Pancreas (tissue), 10 donors: ENCODE results near the gene NHSL1. TPM values are rescaled to one million over a fixed set of nuclear protein-coding genes. Genes with fewer than 3 reads are reported as not detected.
A peak's percentile ranks its signal among the peaks of the same experiment; 100 is the strongest.

Experiments
- ATAC-seq, 4 donors: fragments of 200-7000 bp; cut with Tn5 transposase; one replicate each; pipeline versions ENCODE4 v1.8.0 to v1.9.1; 2020; ENCODE audit warnings: mild to moderate bottlenecking in 4 of 4, moderate library complexity in 4 of 4
- DNase-seq, 6 donors: peaks; one replicate each; pipeline ENCODE4 v3.0.0-alpha.2; 2020
- FAIRE-seq: peaks from 2 replicates; lab custom pipeline; 2012; peaks lifted over from hg19 to GRCh38; lab: Jason Lieb, UNC
- H3K27ac ChIP-seq, 4 donors: fragments of 200-600 bp; sonication (generic); 1 replicate in 3 of 4; 2 replicates in 1 of 4; pipeline versions ENCODE4 v1.5.0 to v1.8.0; 2020
- H3K27me3 ChIP-seq, 4 donors: fragments of 200-600 bp; one replicate each; pipeline ENCODE4 v1.8.0; 2021
- H3K36me3 ChIP-seq, 3 donors: fragments of 200-600 bp; sonication (generic) in 1 of 3; one replicate each; pipeline versions ENCODE4 v1.5.0 to v1.8.0; 2020 to 2021
- H3K4me1 ChIP-seq, 3 donors: fragments of 200-600 bp; one replicate each; pipeline ENCODE4 v1.8.0; 2021
- H3K4me3 ChIP-seq, 4 donors: fragments of 200-600 bp; sonication (generic) in 2 of 4; one replicate each; pipeline versions ENCODE4 v1.5.0 to v1.8.0; 2020 to 2021
- H3K9me3 ChIP-seq, 4 donors: fragments of 200-600 bp; one replicate each; pipeline ENCODE4 v1.8.0; 2021
- WGBS, 2 donors: extraction: QIAGEN DNeasy Blood & Tissue Kit; methylation state at CpG; one replicate each; pipeline ENCODE4 v1.1.7; 2013; 5-methylcytosine and 5-hydroxymethylcytosine counted together
- intact Hi-C, 3 donors: fragments of 100-400 bp; cut with DNase I; formaldehyde crosslinking; loops; one replicate each; pipeline versions ENCODE4 v1.11.1 to v1.14.2; 2022
- polyA plus RNA-seq, 2 donors: library from polyadenylated mRNA; stranded (reverse); fragments of 200-250 nt; gene quantifications; one replicate each; pipeline ENCODE4 v1.2.3, GENCODE V29; 2013
- total RNA-seq, 6 donors: library from RNA; stranded (reverse); fragmentation: NEBNext Ultra II Directional in 4 of 6; extraction: Animal tissue kit (Norgen Biotek cat#: 25700) in 4 of 6; gene quantifications; one replicate each; pipeline versions ENCODE4 v1.2.1 to v1.2.4, GENCODE V29; 2021 to 2023
- TF ChIP-seq, protein P1 (sequence below), 4 donors: fragments of 200-600 bp; sonication (generic) in 3 of 4; IDR thresholded peaks; one replicate each; pipeline versions ENCODE4 v1.5.0 to v1.8.0; 2021; ENCODE audit warnings: antibody characterized with exemption in 4 of 4
- donor health status: healthy with polysubstance abuse.
- donor health status: DM: no; HTN: no; CAD: no; lungs with moderate emphysema.
- donor health status: DM: no; HTN: no; CAD: no.
- donor health status: control.
- donor health status: control.
- donor health status: Bipolar disorder and iron deficiency.
- donor health status: DM: yes; HTN: yes; CAD: no.
- donor health status: DM: no; HTN: no; CAD: no.
- donor health status: DM: no; HTN: no; CAD: no.
- donor health status: DM: yes; HTN: yes; CAD: no.

The NHSL1 gene
- total and polyA plus RNA-seq, 8 donors: 3.5 to 16.3 (median 8.9) TPM

DNA sequence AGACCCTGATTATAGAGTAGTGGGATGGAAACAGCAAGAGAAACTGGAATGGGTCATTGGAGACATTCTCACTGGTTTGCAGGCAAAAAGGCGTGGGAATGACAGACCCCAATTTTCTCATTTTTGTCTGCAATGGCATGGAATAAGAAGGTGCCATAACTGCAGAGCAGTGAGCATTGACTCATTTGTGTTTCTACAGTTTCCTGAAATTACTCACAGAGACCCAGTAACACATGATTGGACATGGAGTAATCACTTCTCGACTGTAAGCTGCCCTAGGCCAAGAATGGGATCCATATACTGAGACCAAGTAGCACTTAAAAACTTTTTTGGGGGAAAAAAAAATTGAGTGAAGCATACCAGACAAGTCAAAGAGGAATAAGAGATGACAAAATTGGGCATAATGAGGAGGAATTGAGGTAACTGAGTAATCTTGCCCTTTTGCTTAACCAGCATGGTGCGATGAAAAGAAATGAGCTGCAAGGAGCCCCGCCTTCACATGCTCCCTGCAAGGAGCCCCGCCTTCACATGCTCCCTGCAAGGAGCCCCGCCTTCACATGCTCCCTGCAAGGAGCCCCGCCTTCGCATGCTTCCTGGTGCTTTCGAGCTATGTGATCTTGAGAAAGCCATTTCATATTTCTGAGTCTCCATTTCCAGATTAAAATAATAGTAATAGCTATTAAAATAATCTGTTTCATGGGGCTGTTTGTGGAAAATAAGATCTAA is 44.1 kb downstream of the NHSL1 start:
- WGBS, 2 donors: 87 to 89% methylated on average over 9 of the region's 9 CpGs
- H3K4me3 ChIP-seq: no peak overlapping the region
- DNase-seq: no peak
- ATAC-seq: peak in 3 of 4 donors; percentile 12 to 77 (median 35)
- H3K9me3 ChIP-seq: no peaks in the 10 kb centered on the region
- H3K27ac ChIP-seq: peak overlapping the region in 2 of 4 donors; percentile 69 to 70
- TF ChIP-seq, protein P1, sequence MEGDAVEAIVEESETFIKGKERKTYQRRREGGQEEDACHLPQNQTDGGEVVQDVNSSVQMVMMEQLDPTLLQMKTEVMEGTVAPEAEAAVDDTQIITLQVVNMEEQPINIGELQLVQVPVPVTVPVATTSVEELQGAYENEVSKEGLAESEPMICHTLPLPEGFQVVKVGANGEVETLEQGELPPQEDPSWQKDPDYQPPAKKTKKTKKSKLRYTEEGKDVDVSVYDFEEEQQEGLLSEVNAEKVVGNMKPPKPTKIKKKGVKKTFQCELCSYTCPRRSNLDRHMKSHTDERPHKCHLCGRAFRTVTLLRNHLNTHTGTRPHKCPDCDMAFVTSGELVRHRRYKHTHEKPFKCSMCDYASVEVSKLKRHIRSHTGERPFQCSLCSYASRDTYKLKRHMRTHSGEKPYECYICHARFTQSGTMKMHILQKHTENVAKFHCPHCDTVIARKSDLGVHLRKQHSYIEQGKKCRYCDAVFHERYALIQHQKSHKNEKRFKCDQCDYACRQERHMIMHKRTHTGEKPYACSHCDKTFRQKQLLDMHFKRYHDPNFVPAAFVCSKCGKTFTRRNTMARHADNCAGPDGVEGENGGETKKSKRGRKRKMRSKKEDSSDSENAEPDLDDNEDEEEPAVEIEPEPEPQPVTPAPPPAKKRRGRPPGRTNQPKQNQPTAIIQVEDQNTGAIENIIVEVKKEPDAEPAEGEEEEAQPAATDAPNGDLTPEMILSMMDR (IDR thresholded peaks at IDR 0.05): no peak
- no peaks in the 10 kb centered on the region for H3K36me3 ChIP-seq
- H3K27me3 ChIP-seq: no peaks in the 10 kb centered on the region
- H3K4me1 ChIP-seq: peaks cover 0 to 11% (median 8%) of the 10 kb centered on the region in 3 donors
- FAIRE-seq: no peak
- intact Hi-C loops: no loop called here

DNA sequence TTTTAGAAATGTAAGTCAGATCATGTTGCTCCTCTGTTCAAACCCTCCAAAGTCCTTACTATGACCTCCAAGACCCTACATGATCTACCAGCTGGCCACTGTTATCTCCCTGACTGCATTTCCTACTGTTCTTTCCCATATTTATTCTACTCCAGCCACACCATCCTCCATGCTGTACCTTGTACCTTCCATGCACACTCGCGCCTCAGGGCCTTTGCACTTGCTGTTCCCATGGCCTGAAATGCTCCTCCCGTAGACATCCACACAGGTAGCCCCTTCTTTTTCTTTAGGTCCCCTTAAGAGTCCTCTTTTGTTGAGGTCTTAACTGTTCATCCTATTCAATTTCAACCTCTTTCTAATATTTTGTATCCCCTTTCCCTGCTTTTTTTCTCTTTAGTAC is 48.3 kb downstream of the NHSL1 start:
- no peaks in the 10 kb centered on the region for H3K9me3 ChIP-seq
- no peak overlapping the region for H3K4me3 ChIP-seq
- no peak for ATAC-seq
- TF ChIP-seq, protein P1 (IDR thresholded peaks at IDR 0.05): no peak
- H3K27me3 ChIP-seq: no peaks in the 10 kb centered on the region
- no peak for FAIRE-seq
- no peak for DNase-seq
- WGBS, 2 donors: 97 to 100% methylated on average over 3 of the region's 3 CpGs
- H3K4me1 ChIP-seq: peaks cover 0 to 4% (median under 1%) of the 10 kb centered on the region in 3 donors
- H3K27ac ChIP-seq: no peak overlapping the region
- intact Hi-C loops: no loop called here
- no peaks in the 10 kb centered on the region for H3K36me3 ChIP-seq

DNA sequence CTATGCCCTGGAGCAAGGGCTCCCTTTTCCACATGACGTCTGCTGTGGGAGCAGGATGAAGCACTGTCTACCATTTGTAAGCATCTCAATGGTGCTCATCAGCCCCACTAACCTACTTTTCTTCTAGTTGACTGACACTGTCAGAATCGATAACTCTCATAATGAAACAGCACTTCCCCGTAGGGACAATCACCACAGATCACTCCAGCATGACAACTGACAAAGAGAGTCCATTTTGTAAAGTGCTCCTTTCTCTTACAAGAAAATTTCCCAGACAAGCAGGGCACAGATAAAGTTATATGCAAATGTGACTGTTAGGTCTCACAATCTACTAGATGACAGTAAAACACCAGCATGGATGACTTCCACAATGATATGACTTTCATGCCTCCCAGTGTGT is 48.8 kb downstream of the NHSL1 start:
- Histone ChIP-seq H3K27ac (no peak overlapping the region), H3K27me3 (no peaks in the 10 kb centered on the region), H3K9me3 (no peaks in the 10 kb centered on the region), H3K4me1 (no peaks in the 10 kb centered on the region), H3K4me3 (no peak overlapping the region), H3K36me3 (no peaks in the 10 kb centered on the region)
- TF ChIP-seq, protein P1 (IDR thresholded peaks at IDR 0.05): no peak
- ATAC-seq (no peak), FAIRE-seq (no peak), DNase-seq (no peak)
- intact Hi-C loops: no loop called here
- 77 to 86% methylated on average over 3 of the region's 3 CpGs for WGBS, 2 donors

DNA sequence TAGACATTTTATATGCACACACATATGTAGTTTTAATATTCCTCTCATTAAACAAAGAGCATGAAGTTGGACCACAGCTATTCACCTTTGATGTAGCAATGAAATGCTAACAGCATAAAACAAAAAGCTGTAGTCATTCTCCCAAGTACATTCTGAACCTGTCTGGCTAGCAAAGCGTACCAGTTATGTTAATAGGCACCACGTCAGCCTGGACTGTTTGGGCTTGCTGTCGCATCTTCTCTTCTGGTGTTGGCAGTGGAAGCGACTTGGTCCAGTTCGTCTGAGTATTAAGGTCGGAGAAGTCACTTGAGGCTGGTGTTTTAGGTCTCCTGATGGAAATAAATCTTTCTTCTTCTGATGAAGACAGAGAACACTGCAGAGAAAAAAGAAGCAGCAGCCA is 52.5 kb downstream of the NHSL1 start:
- DNase-seq: no peak
- FAIRE-seq: no peak
- ATAC-seq: no peak

More for the DNA sequence above, 52.5 kb downstream of the NHSL1 start:
- TF ChIP-seq, protein P1 (IDR thresholded peaks at IDR 0.05): no peak
- Histone ChIP-seq H3K36me3 (no peaks in the 10 kb centered on the region), H3K4me1 (peaks cover 0 to 3% (median 0%) of the 10 kb centered on the region in 3 donors), H3K9me3 (no peaks in the 10 kb centered on the region), H3K4me3 (no peak overlapping the region), H3K27me3 (no peaks in the 10 kb centered on the region), H3K27ac (no peak overlapping the region)
- intact Hi-C loops: no loop called here
- WGBS, 2 donors: 90 to 91% methylated on average over 6 of the region's 6 CpGs
